ENCODE results near the gene ADISSP. TPM values are rescaled to one million over a fixed set of nuclear protein-coding genes. Genes with fewer than 3 reads are reported as not detected.

ADISSP gene
- total and polyA plus RNA-seq, 9 of the 15 experiments (the other 6 are each of a cell fraction or from before 2014, with no cell fraction given): 1.4 to 70.6 (median 23.4) TPM

DNA sequence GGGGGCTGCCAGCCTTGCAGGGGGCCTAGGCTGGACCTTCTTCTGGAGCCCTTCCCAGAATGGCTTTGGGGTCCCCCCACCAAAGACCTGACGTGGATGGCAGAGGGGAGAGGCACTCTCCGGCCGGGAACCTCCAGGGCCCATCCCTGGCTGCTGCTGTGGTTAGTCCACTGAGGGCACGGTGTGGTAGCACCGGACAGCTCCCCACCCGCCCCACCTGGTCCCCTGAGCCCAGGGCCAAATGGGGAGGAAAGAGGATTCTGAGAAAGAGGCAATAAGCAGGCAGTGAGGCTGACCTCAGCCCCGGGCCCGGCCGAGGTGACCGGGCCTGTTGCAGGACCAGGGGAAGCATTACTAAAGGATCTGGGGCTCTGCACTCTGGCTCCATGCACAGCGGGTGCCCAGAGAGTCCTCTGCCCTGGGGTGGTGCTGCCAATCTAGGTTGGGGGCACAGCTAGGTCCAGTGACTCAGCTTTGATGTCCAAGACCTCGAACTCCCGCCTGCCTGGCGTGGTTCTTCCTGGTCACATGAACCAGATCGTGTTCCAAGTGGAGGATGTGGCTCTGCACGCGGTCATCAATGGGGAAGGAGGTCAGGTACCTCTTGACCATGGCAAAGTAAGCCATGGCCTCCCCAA lies 16.8 kb upstream of the ADISSP start:
- ChIA-PET POLR2A (interaction anchor here (0.6 to 1.7 kb wide), 3 partner anchors 87 to 394 kb away, joined by 3 to 4 read pairs (median 3); no protein-coding TSS in a partner anchor), CTCF (ENCODE audit: low intra/inter-chr PET ratio) (no interaction called here)
- peak overlapping the region; percentile 86 for H3K4me2 ChIP-seq (ENCODE audit: insufficient read depth, low read length)
- DNase-seq (ENCODE audit: extremely low read depth in 1 of 4, low spot score in 3 of 4) (no peak), ATAC-seq (no peak), FAIRE-seq (no peak)
- in situ Hi-C loops (cut with MboI): no loop called here
- peaks cover 6% of the 10 kb centered on the region for H4K20me1 ChIP-seq (replicated peaks; ENCODE audit: control insufficient read depth, insufficient read depth, low read length)
- no peak overlapping the region; the same call in 2 of the 3 replicates for H3K27ac ChIP-seq (ENCODE audit: extremely low read depth, low read depth, low read length)
- BruUV-seq (replicated peaks): TSS peak; percentile 94
- H3K9me1 ChIP-seq (ENCODE audit: control insufficient read depth, insufficient read depth, low read length): no peaks in the 10 kb centered on the region
- peaks cover 31% of the 10 kb centered on the region for H3K79me2 ChIP-seq (ENCODE audit: control insufficient read depth, insufficient read depth, low read length)
- intact Hi-C loops (cut with micrococcal nuclease): loop anchor here (10.0 kb wide), 2 partner anchors 110 to 410 kb away; no protein-coding TSS in a partner anchor
- H2AFZ ChIP-seq (ENCODE audit: low read depth, low read length): no peak overlapping the region
- peak overlapping the region in 1 of 2 experiments; percentile 93; a peak in 2 of 4 replicates for H3K9ac ChIP-seq (ENCODE audit: insufficient read depth in 1 of 2, low read depth in 2 of 2, low read length in 2 of 2)
- H3K27me3 ChIP-seq (ENCODE audit: control insufficient read depth in 2 of 2, insufficient read depth in 2 of 2, low read length in 2 of 2): no peaks in the 10 kb centered on the region
- no peaks in the 10 kb centered on the region for H3K9me3 ChIP-seq (replicated peaks; ENCODE audit: control insufficient read depth, insufficient read depth, low read depth, low read length)
- H3K36me3 ChIP-seq (ENCODE audit: control insufficient read depth, insufficient read depth, low read length): peaks cover 21% of the 10 kb centered on the region; the same call in 1 of the 3 replicates
- H3K4me1 ChIP-seq (replicated peaks in 1 of 2; ENCODE audit: control insufficient read depth in 2 of 2, insufficient read depth in 2 of 2, low read length in 2 of 2): peaks cover 8 to 34% of the 10 kb centered on the region in 2 experiments; a peak in 3 of 5 replicates
- WGBS (ENCODE audit: insufficient coverage, low coverage, missing lambda C conversion rate): 53% methylated on average over 12 of the region's 17 CpGs
- H3K4me3 ChIP-seq: no peak overlapping the region; the same call in 1 of the 2 replicates
- TF ChIP-seq HLTF (IDR thresholded peaks at IDR 0.05) (no peak), POLR2AphosphoS2 (IDR thresholded peaks at IDR 0.05; ENCODE audit: low read length) (no peak), TRIM28 (IDR thresholded peaks at IDR 0.05) (no peak), TGIF2 (CRISPR knock-in tag; IDR thresholded peaks at IDR 0.05) (no peak), DMBX1 (CRISPR knock-in tag; IDR thresholded peaks at IDR 0.05; ENCODE audit: borderline replicate concordance) (no peak), CREB1 (IDR thresholded peaks at IDR 0.05) (no peak), CREB1 (CRISPR knock-in tag; IDR thresholded peaks at IDR 0.05) (no peak)
- TF ChIP-seq, protein P1, sequence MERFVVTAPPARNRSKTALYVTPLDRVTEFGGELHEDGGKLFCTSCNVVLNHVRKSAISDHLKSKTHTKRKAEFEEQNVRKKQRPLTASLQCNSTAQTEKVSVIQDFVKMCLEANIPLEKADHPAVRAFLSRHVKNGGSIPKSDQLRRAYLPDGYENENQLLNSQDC (CRISPR knock-in tag; IDR thresholded peaks at IDR 0.05): no peak
- TF ChIP-seq, protein P2, sequence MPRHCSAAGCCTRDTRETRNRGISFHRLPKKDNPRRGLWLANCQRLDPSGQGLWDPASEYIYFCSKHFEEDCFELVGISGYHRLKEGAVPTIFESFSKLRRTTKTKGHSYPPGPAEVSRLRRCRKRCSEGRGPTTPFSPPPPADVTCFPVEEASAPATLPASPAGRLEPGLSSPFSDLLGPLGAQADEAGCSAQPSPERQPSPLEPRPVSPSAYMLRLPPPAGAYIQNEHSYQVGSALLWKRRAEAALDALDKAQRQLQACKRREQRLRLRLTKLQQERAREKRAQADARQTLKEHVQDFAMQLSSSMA (CRISPR knock-in tag; IDR thresholded peaks at IDR 0.05): no peak
- TF ChIP-seq, protein P3, sequence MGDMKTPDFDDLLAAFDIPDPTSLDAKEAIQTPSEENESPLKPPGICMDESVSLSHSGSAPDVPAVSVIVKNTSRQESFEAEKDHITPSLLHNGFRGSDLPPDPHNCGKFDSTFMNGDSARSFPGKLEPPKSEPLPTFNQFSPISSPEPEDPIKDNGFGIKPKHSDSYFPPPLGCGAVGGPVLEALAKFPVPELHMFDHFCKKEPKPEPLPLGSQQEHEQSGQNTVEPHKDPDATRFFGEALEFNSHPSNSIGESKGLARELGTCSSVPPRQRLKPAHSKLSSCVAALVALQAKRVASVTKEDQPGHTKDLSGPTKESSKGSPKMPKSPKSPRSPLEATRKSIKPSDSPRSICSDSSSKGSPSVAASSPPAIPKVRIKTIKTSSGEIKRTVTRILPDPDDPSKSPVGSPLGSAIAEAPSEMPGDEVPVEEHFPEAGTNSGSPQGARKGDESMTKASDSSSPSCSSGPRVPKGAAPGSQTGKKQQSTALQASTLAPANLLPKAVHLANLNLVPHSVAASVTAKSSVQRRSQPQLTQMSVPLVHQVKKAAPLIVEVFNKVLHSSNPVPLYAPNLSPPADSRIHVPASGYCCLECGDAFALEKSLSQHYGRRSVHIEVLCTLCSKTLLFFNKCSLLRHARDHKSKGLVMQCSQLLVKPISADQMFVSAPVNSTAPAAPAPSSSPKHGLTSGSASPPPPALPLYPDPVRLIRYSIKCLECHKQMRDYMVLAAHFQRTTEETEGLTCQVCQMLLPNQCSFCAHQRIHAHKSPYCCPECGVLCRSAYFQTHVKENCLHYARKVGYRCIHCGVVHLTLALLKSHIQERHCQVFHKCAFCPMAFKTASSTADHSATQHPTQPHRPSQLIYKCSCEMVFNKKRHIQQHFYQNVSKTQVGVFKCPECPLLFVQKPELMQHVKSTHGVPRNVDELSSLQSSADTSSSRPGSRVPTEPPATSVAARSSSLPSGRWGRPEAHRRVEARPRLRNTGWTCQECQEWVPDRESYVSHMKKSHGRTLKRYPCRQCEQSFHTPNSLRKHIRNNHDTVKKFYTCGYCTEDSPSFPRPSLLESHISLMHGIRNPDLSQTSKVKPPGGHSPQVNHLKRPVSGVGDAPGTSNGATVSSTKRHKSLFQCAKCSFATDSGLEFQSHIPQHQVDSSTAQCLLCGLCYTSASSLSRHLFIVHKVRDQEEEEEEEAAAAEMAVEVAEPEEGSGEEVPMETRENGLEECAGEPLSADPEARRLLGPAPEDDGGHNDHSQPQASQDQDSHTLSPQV (IDR thresholded peaks at IDR 0.05): no peak

Measured in K562 (cell line).